OCI-LY3 (cell line): ENCODE measurements around the gene NEURL1.

Experiments
- H2AFZ ChIP-seq: fragments of 200-600, 300-600 bp; shearing (Covaris generic); 2 replicates; pipeline ENCODE4 v1.6.0; 2014; ENCODE audit warnings: antibody characterized with exemption, low read depth, low read length
- H3K27ac ChIP-seq: fragments of 200-600, 300-600 bp; sonication (generic); 2 replicates; pipeline ENCODE4 v1.5.1; 2014; ENCODE audit warnings: mild to moderate bottlenecking, low read length, moderate library complexity, mixed read lengths
- H3K27me3 ChIP-seq: fragments of 200-600, 300-600 bp; sonication (generic); 2 replicates; pipeline ENCODE4 v1.6.1; 2014; ENCODE audit warnings: low read depth, low read length, mixed read lengths
- H3K36me3 ChIP-seq: fragments of 200-600, 300-600 bp; sonication (generic); replicated peaks from 2 replicates; pipeline ENCODE3; 2014; ENCODE audit warnings: low read depth, low read length, mixed read lengths
- H3K4me1 ChIP-seq: fragments of 300-600, 200-600 bp; sonication (generic); 2 replicates; pipeline ENCODE4 v1.6.1; 2014; ENCODE audit warnings: low read length, mixed read lengths
- H3K4me2 ChIP-seq: fragments of 200-600, 300-600 bp; sonication (generic); 2 replicates; pipeline ENCODE4 v1.6.1; 2014; ENCODE audit warnings: low read length, mixed read lengths
- H3K4me3 ChIP-seq: fragments of 300-600, 200-600 bp; sonication (generic); 2 replicates; pipeline ENCODE4 v1.5.1; 2014; ENCODE audit warnings: antibody characterized with exemption, mild to moderate bottlenecking, low read length, moderate library complexity
- H3K79me2 ChIP-seq: fragments of 300-600, 200-600 bp; shearing (Covaris generic); 2 replicates; pipeline ENCODE4 v1.6.1; 2014; ENCODE audit warnings: mild to moderate bottlenecking, low read length, mixed read lengths
- H3K9ac ChIP-seq: fragments of 300-600, 200-600 bp; shearing (Covaris generic); 2 replicates; pipeline ENCODE4 v1.6.0; 2014; ENCODE audit warnings: mild to moderate bottlenecking, low read length, moderate library complexity
- H3K9me3 ChIP-seq: fragments of 200-600, 300-600 bp; shearing (Covaris generic); 2 replicates; pipeline ENCODE4 v1.6.1; 2014; ENCODE audit warnings: low read length, mixed read lengths; ENCODE audit not compliant: insufficient read depth
- H4K20me1 ChIP-seq: fragments of 200-600, 300-600 bp; sonication (generic); 2 replicates; pipeline ENCODE4 v1.6.1; 2016; ENCODE audit warnings: low read length, mixed read lengths; ENCODE audit not compliant: insufficient read depth
- CTCF ChIP-seq: fragments of 200-600, 300-600 bp; sonication (generic); IDR thresholded peaks from 2 replicates; pipeline ENCODE4 v1.5.1; 2014; ENCODE audit warnings: antibody characterized with exemption, low read length, low read depth
- EZH2phosphoT487 ChIP-seq: fragments of 200-600 bp; shearing (Covaris generic); IDR thresholded peaks from 2 replicates; pipeline ENCODE4 v1.6.1; 2018; ENCODE audit warnings: antibody characterized with exemption, mixed run types, low read depth

The NEURL1 gene

GRCh38 chr10:103553743-103554487 lies 60.4 kb downstream of the NEURL1 start:
- Histone ChIP-seq H3K9ac (no peak overlapping the region), H3K4me2 (no peak overlapping the region), H3K79me2 (no peaks in the 10 kb centered on the region), H4K20me1 (no peaks in the 10 kb centered on the region), H2AFZ (no peak overlapping the region), H3K27me3 (no peaks in the 10 kb centered on the region), H3K4me3 (no peak overlapping the region), H3K4me1 (no peaks in the 10 kb centered on the region), H3K27ac (no peak overlapping the region), H3K36me3 (no peaks in the 10 kb centered on the region), H3K9me3 (no peaks in the 10 kb centered on the region)
- no peak for TF ChIP-seq EZH2phosphoT487
- TF ChIP-seq CTCF: no peak

- Histone ChIP-seq H3K4me3 (no peak overlapping the region), H3K79me2 (no peaks in the 10 kb centered on the region), H3K27ac (no peak overlapping the region), H3K9ac (no peak overlapping the region), H3K27me3 (no peaks in the 10 kb centered on the region), H3K9me3 (no peaks in the 10 kb centered on the region), H3K4me2 (no peak overlapping the region), H2AFZ (no peak overlapping the region), H3K4me1 (no peaks in the 10 kb centered on the region), H3K36me3 (no peaks in the 10 kb centered on the region), H4K20me1 (no peaks in the 10 kb centered on the region)
- TF ChIP-seq CTCF: no peak
Measured at GRCh38 chr10:103554488-103555324, 61.2 kb downstream of the NEURL1 start.

DNA sequence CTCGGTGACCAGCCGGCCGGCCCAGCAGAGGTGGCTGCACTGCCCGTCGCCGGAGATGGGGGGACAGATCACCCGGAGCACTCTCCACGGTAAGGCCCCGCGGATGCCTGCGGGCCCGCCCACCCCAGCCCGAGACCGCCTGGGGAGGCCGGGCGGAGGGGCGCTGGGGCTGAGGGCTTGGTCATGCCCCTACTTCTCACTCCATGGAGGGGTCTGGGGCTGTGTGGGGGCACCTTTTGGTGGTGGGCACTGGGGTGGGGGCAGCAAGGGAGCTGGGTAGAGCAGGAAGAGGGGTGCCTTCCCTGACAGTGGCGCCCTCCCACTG lies 61.8 kb downstream of the NEURL1 start:
- no peak for TF ChIP-seq EZH2phosphoT487
- no peak for TF ChIP-seq CTCF
- H3K9ac ChIP-seq: no peak overlapping the region
- no peak overlapping the region for H3K27ac ChIP-seq
- H3K9me3 ChIP-seq: no peaks in the 10 kb centered on the region
- H3K4me1 ChIP-seq: no peaks in the 10 kb centered on the region
- H3K36me3 ChIP-seq: no peaks in the 10 kb centered on the region
- no peak overlapping the region for H2AFZ ChIP-seq
- H3K4me3 ChIP-seq: no peak overlapping the region
- H4K20me1 ChIP-seq: no peaks in the 10 kb centered on the region
- H3K4me2 ChIP-seq: no peak overlapping the region
- no peaks in the 10 kb centered on the region for H3K79me2 ChIP-seq
- no peaks in the 10 kb centered on the region for H3K27me3 ChIP-seq

DNA sequence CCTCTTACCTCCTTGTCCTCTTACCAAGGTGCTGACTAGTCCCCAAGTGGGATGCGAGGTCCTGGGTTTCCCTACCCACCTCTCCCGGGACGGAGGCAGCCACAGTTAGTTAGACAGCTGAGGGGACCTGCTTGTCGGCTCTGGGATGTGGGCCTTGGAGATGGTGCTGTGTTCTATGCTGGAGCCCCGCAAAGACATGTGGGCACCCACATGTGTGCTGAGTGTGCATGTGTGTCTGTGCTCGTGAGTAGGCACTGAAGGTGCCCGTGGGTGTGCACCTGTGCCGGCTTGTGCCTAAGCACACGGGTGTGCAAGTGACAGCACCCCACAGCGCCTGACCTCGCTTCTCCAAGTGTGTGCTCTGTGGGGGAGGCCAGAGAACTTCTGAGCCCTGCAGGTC lies 62.2 kb downstream of the NEURL1 start:
- no peak overlapping the region for H3K4me2 ChIP-seq
- H3K36me3 ChIP-seq: no peaks in the 10 kb centered on the region
- no peaks in the 10 kb centered on the region for H3K9me3 ChIP-seq
- H3K9ac ChIP-seq: no peak overlapping the region
- no peak overlapping the region for H3K4me3 ChIP-seq
- H2AFZ ChIP-seq: no peak overlapping the region
- no peak overlapping the region for H3K27ac ChIP-seq
- H3K79me2 ChIP-seq: no peaks in the 10 kb centered on the region
- H3K27me3 ChIP-seq: no peaks in the 10 kb centered on the region
- no peaks in the 10 kb centered on the region for H4K20me1 ChIP-seq
- H3K4me1 ChIP-seq: no peaks in the 10 kb centered on the region
- no peak for TF ChIP-seq EZH2phosphoT487
- no peak for TF ChIP-seq CTCF
